B cell (primary cell): ENCODE results near the gene ZCCHC7. TPM values are rescaled to one million over a fixed set of nuclear protein-coding genes. Genes with fewer than 3 reads are reported as not detected.
A peak's percentile ranks its signal among the peaks of the same experiment; 100 is the strongest.

Source experiments
- ATAC-seq: fragments of 200-7000 bp; cut with Tn5 transposase; one replicate; pipeline ENCODE4 v1.10.0; 2021; ENCODE audit warnings: low read depth, mild to moderate bottlenecking, moderate number of reproducible peaks, moderate library complexity
- CTCF ChIA-PET: fragments of 350-600 bp; sonication (Branson Sonifier 250); formaldehyde crosslinking; loops from one replicate; lab custom pipeline; 2021; ENCODE audit warnings: antibody characterized with exemption, inconsistent platforms; lab: Charles Lee
- POLR2A ChIA-PET: fragments of 350-600 bp; sonication (Branson Sonifier 250); formaldehyde crosslinking; loops from one replicate; lab custom pipeline; 2021; ENCODE audit warnings: antibody characterized with exemption; lab: Charles Lee
- DNase-seq: peaks from one replicate; pipeline ENCODE4 v3.0.0; 2013
- H2AFZ ChIP-seq: 2 replicates; pipeline ENCODE4 v1.6.1; 2012; ENCODE audit warnings: mild to moderate bottlenecking, low read depth, low read length; ENCODE audit not compliant: insufficient read depth, poor library complexity, severe bottlenecking
- H3K27ac ChIP-seq, 2 donors: 1 replicate in 1 of 2; 2 replicates in 1 of 2; pipeline ENCODE4 v1.5.1; 2012 to 2013; ENCODE audit warnings: low read length in 2 of 2, mild to moderate bottlenecking in 2 of 2, moderate library complexity in 1 of 2
- H3K27me3 ChIP-seq, 4 experiments: fragments of 200-600 bp in 1 of 4; sonication (generic) in 1 of 4; replicated peaks in 1 of 4; 1 replicate in 2 of 4; 2 replicates in 2 of 4; pipeline versions ENCODE4 v1.6.1 to v1.7.0; 2013 to 2016; ENCODE audit warnings: low read length in 3 of 4, mild to moderate bottlenecking in 2 of 4, mixed read lengths in 1 of 4, moderate library complexity in 1 of 4; ENCODE audit not compliant: insufficient read depth in 4 of 4, control insufficient read depth in 3 of 4; ENCODE audit errors: control extremely low read depth in 1 of 4
- H3K36me3 ChIP-seq, 2 experiments: replicated peaks in 1 of 2; 1 replicate in 1 of 2; 2 replicates in 1 of 2; pipeline versions ENCODE4 v1.6.1 to v1.7.1; 2013; ENCODE audit warnings: low read length in 1 of 2; ENCODE audit not compliant: insufficient read depth in 2 of 2, control insufficient read depth in 1 of 2; ENCODE audit errors: control extremely low read depth in 1 of 2, extremely low read depth in 1 of 2
- H3K4me1 ChIP-seq, 2 donors: fragments of 200-600 bp in 1 of 2; sonication (generic) in 1 of 2; 1 replicate in 1 of 2; 2 replicates in 1 of 2; pipeline versions ENCODE4 v1.5.1 to v1.6.1; 2013 to 2017; ENCODE audit warnings: low read length in 2 of 2; ENCODE audit not compliant: control insufficient read depth in 2 of 2, insufficient read depth in 2 of 2
- H3K4me2 ChIP-seq: replicated peaks from 2 replicates; pipeline ENCODE3; 2012; ENCODE audit warnings: mild to moderate bottlenecking, low read depth, low read length; ENCODE audit not compliant: poor library complexity, severe bottlenecking
- H3K4me3 ChIP-seq, 5 experiments: fragments of 200-600 bp in 1 of 5; sonication (generic) in 1 of 5; 1 replicate in 3 of 5; 2 replicates in 2 of 5; pipeline versions ENCODE4 v1.5.1 to v1.7.0; 2011 to 2016; ENCODE audit warnings: low read length in 4 of 5, mild to moderate bottlenecking in 4 of 5, low read depth in 2 of 5, control low read depth in 1 of 5, moderate library complexity in 1 of 5; ENCODE audit not compliant: insufficient read depth in 1 of 5; ENCODE audit errors: control extremely low read depth in 1 of 5, extremely low read depth in 1 of 5
- H3K79me2 ChIP-seq: fragments of 200-600 bp; sonication (generic); one replicate; pipeline ENCODE4 v1.6.0; 2016; ENCODE audit warnings: low read length; ENCODE audit not compliant: control insufficient read depth, insufficient read depth
- H3K9ac ChIP-seq: fragments of 200-600 bp; sonication (generic); 2 replicates; pipeline ENCODE4 v1.6.1; 2017; ENCODE audit warnings: mild to moderate bottlenecking, low read length, moderate library complexity
- H3K9me3 ChIP-seq, 3 donors: one replicate each; pipeline versions ENCODE4 v1.6.1 to v1.7.1; 2013; ENCODE audit warnings: low read length in 2 of 3; ENCODE audit not compliant: control insufficient read depth in 2 of 3, insufficient read depth in 1 of 3; ENCODE audit errors: control extremely low read depth in 1 of 3
- H4K20me1 ChIP-seq: 2 replicates; pipeline ENCODE4 v1.6.0; 2012; ENCODE audit warnings: mild to moderate bottlenecking, low read length; ENCODE audit not compliant: insufficient read depth, control insufficient read depth, poor library complexity, severe bottlenecking
- H3K27ac Mint-ChIP-seq: one replicate; pipeline ENCODE4 v1.8.0; 2021; ENCODE audit warnings: mixed read lengths
- H3K27me3 Mint-ChIP-seq: one replicate; pipeline ENCODE4 v1.8.0; 2021; ENCODE audit warnings: mixed read lengths
- H3K4me1 Mint-ChIP-seq: one replicate; pipeline ENCODE4 v1.8.0; 2021; ENCODE audit warnings: mixed read lengths
- H3K4me3 Mint-ChIP-seq: one replicate; pipeline ENCODE4 v1.8.0; 2021; ENCODE audit warnings: mixed read lengths
- H3K9me3 Mint-ChIP-seq: one replicate; pipeline ENCODE4 v1.8.0; 2022; ENCODE audit warnings: mixed read lengths; ENCODE audit not compliant: insufficient read depth
- EZH2 ChIP-seq: IDR thresholded peaks from 2 replicates; pipeline ENCODE4 v1.6.1; 2012; ENCODE audit warnings: borderline replicate concordance, low read depth, mild to moderate bottlenecking, moderate library complexity, low read length; ENCODE audit not compliant: insufficient read depth, poor library complexity, severe bottlenecking
- WGBS: methylation state at CpG from one replicate; pipeline ENCODE4 v1.1.5; 2013; ENCODE audit warnings: missing lambda C conversion rate; ENCODE audit not compliant: insufficient coverage; 5-methylcytosine and 5-hydroxymethylcytosine counted together
- intact Hi-C: fragments of 100-400 bp; cut with micrococcal nuclease; formaldehyde crosslinking; loops from one replicate; pipeline ENCODE4 v1.10.0; 2022
- polyA plus RNA-seq: library from polyadenylated mRNA; depleted of rRNA; stranded (reverse); fragments of >200 nt; gene quantifications from 2 replicates; pipeline ENCODE4 v1.2.3, GENCODE V29; 2012
- total RNA-seq, 2 donors: library from RNA; stranded (reverse); fragments of 120-200 nt in 1 of 2; gene quantifications; 1 replicate in 1 of 2; 2 replicates in 1 of 2; pipeline versions ENCODE4 v1.2.3 to v1.2.4, GENCODE V29; 2013 to 2022
- TF ChIP-seq, protein P1 (sequence below): fragments of 200-600 bp; IDR thresholded peaks from one replicate; pipeline ENCODE4 v1.8.0; 2022; ENCODE audit warnings: antibody characterized with exemption, mild to moderate bottlenecking

ZCCHC7 gene
- total and polyA plus RNA-seq, 2 donors (not counting 1 experiment from before 2014, with no cell fraction given), result 56.3 to 83.5 TPM

DNA sequence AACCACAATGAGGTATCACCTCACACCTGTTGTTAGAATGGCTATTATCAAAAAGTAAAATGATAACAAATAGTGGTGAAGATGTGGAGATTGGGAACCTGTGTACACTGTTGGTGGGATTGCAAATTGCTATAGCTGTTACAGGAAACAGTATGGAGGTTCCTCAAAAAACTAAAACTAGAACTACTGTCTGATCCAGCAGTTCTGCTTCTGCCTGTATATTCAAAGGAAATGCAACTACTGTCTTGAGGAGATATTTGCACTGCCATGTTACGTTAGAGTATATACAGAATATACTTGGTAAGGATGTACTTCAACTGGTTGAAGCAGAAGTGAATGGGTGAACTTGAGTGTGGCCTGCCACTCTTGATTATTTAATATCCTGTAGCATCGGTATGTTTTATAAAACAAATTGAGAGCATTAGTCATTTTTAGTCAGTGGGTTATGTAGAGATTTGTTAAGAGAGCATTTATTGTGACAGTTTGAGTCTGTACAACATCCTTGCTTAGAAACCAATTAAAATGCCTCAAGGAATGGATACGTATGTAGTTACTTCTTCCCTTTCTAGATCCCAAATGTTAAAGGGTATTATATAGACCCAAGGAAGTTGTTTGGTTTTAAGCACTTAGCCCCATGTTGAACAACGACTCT is 37.5 kb downstream of the ZCCHC7 start:
- ATAC-seq, result no peak
- Histone ChIP-seq H3K4me3 (no peak overlapping the region), H3K27me3 (no peaks in the 10 kb centered on the region), H3K4me2 (peak overlapping the region; percentile 30), H3K79me2 (peaks cover 87% of the 10 kb centered on the region), H2AFZ (no peak overlapping the region), H3K9me3 (peaks cover 0 to 4% (median 0%) of the 10 kb centered on the region in 3 donors), H4K20me1 (no peaks in the 10 kb centered on the region), H3K9ac (no peak overlapping the region), H3K27ac (peak overlapping the region in 1 of 2 donors; percentile 2), H3K4me1 (peaks cover 21 to 25% of the 10 kb centered on the region in 2 donors), H3K36me3 (peaks cover 7 to 14% of the 10 kb centered on the region in 2 experiments)
- 93% methylated on average over 1 of the region's 4 CpGs for WGBS
- no peak for DNase-seq
- H3K4me1 Mint-ChIP-seq, result peaks cover 36% of the 10 kb centered on the region
- intact Hi-C loops, result no loop called here
- H3K9me3 Mint-ChIP-seq, result no peaks in the 10 kb centered on the region
- TF ChIP-seq, protein P1, sequence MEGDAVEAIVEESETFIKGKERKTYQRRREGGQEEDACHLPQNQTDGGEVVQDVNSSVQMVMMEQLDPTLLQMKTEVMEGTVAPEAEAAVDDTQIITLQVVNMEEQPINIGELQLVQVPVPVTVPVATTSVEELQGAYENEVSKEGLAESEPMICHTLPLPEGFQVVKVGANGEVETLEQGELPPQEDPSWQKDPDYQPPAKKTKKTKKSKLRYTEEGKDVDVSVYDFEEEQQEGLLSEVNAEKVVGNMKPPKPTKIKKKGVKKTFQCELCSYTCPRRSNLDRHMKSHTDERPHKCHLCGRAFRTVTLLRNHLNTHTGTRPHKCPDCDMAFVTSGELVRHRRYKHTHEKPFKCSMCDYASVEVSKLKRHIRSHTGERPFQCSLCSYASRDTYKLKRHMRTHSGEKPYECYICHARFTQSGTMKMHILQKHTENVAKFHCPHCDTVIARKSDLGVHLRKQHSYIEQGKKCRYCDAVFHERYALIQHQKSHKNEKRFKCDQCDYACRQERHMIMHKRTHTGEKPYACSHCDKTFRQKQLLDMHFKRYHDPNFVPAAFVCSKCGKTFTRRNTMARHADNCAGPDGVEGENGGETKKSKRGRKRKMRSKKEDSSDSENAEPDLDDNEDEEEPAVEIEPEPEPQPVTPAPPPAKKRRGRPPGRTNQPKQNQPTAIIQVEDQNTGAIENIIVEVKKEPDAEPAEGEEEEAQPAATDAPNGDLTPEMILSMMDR, result no peak
- no peak for TF ChIP-seq EZH2
- ChIA-PET POLR2A (interaction anchor here (0.7 kb wide), 1 partner anchor 35 kb away, joined by 3 read pairs; no protein-coding TSS in a partner anchor), CTCF (interaction anchor here (0.7 kb wide), 1 partner anchor 96 kb away, joined by 3 read pairs; no protein-coding TSS in a partner anchor)
- no peaks in the 10 kb centered on the region for H3K27me3 Mint-ChIP-seq
- H3K4me3 Mint-ChIP-seq, result no peak overlapping the region
- peak overlapping the region; percentile 76 for H3K27ac Mint-ChIP-seq

DNA sequence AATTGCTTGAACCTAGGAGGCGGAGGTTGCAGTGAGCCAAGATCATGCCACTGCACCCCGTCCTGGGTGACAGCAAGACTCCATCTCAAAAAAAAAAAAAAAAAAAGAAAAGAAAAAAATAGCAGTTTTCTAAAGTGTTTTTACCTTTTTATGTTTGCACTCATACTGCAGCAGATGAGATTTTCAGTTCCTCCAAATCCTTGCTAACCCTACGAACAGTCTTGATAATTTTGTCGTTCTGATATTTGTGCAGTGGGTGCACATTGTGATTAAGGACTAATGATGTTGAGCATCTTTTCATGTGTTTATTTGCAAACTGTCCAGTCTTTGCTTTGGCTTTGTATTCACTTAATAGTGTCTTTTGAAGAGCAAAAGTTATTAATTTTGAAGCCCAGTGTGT is 42.9 kb downstream of the ZCCHC7 start:
- WGBS, result no CpG with 5 or more reads among the region's 4 CpGs
- Histone ChIP-seq H3K9ac (peak overlapping the region; percentile 20), H2AFZ (peak overlapping the region; percentile 9), H3K9me3 (peaks cover 0 to 3% (median 0%) of the 10 kb centered on the region in 3 donors), H3K4me1 (peaks cover 25 to 38% of the 10 kb centered on the region in 2 donors), H3K27ac (peak overlapping the region in 1 of 2 donors; percentile 68), H3K4me3 (no peak overlapping the region), H3K27me3 (no peaks in the 10 kb centered on the region), H3K36me3 (peaks cover 5 to 14% of the 10 kb centered on the region in 2 experiments), H3K4me2 (peak overlapping the region; percentile 60), H3K79me2 (peaks cover 90% of the 10 kb centered on the region), H4K20me1 (no peaks in the 10 kb centered on the region)
- CTCF ChIA-PET, result no interaction called here
- Mint-ChIP-seq H3K9me3 (no peaks in the 10 kb centered on the region), H3K4me3 (peak overlapping the region; percentile 61), H3K27me3 (no peaks in the 10 kb centered on the region), H3K27ac (peak overlapping the region; percentile 72), H3K4me1 (peaks cover 54% of the 10 kb centered on the region)
- no peak for TF ChIP-seq EZH2
- TF ChIP-seq, protein P1, result no peak
- DNase-seq (peak; percentile 42), ATAC-seq (peak; percentile 61)
- intact Hi-C loops, result loop anchor here (5.0 kb wide), 1 partner anchor 74 kb away; no protein-coding TSS in a partner anchor
- POLR2A ChIA-PET, result interaction anchor here (0.6 kb wide), 1 partner anchor 89 kb away, joined by 3 read pairs; no protein-coding TSS in a partner anchor
